H1 (cell line): ENCODE data around the gene PLEKHA5. TPM values are rescaled to one million over a fixed set of nuclear protein-coding genes. Genes with fewer than 3 reads are reported as not detected.

Source experiments
- CTCF ChIA-PET: fragments of 300-600 bp; sonication (Branson Sonifier 250); formaldehyde crosslinking; loops from one replicate; lab custom pipeline; 2021; ENCODE audit not compliant: partially characterized antibody; lab: Charles Lee
- POLR2A ChIA-PET: fragments of 300-600 bp; sonication (Branson Sonifier 250); formaldehyde crosslinking; loops from one replicate; lab custom pipeline; 2021; ENCODE audit warnings: inconsistent platforms; ENCODE audit not compliant: partially characterized antibody; lab: Charles Lee
- DNase-seq, 2 experiments: peaks; one replicate each; pipeline versions ENCODE4 v3.0.0 to v3.0.0-alpha.2; 2010 to 2022; ENCODE audit warnings: low spot score in 2 of 2, low read depth in 1 of 2, mixed read lengths in 1 of 2
- FAIRE-seq: peaks from 2 replicates; lab custom pipeline; 2011; peaks lifted over from hg19 to GRCh38; lab: Jason Lieb, UNC
- H2AFZ ChIP-seq: 2 replicates; pipeline ENCODE4 v1.8.1; 2012; ENCODE audit warnings: low read length, inconsistent platforms
- H2AK5ac ChIP-seq: 2 replicates; pipeline ENCODE4 v1.6.1; 2013; ENCODE audit warnings: low read depth, low read length
- H2BK120ac ChIP-seq: replicated peaks from 2 replicates; pipeline ENCODE3; 2013; ENCODE audit warnings: low read depth, low read length, inconsistent platforms
- H2BK12ac ChIP-seq: 2 replicates; pipeline ENCODE4 v1.6.1; 2013; ENCODE audit warnings: low read depth, low read length
- H2BK15ac ChIP-seq: 2 replicates; pipeline ENCODE4 v1.6.1; 2013; ENCODE audit warnings: low read length
- H2BK20ac ChIP-seq: 2 replicates; pipeline ENCODE4 v1.6.1; 2013; ENCODE audit warnings: low read length
- H2BK5ac ChIP-seq: 2 replicates; pipeline ENCODE4 v1.6.1; 2013; ENCODE audit warnings: low read depth, low read length
- H3K14ac ChIP-seq: 2 replicates; pipeline ENCODE4 v1.6.1; 2013; ENCODE audit warnings: inconsistent platforms; ENCODE audit not compliant: insufficient read length
- H3K18ac ChIP-seq: 2 replicates; pipeline ENCODE4 v1.6.1; 2013; ENCODE audit warnings: low read length; ENCODE audit errors: extremely low read depth
- H3K23ac ChIP-seq: 2 replicates; pipeline ENCODE4 v1.6.1; 2013; ENCODE audit warnings: inconsistent platforms; ENCODE audit not compliant: insufficient read length
- H3K23me2 ChIP-seq: 2 replicates; pipeline ENCODE4 v1.6.1; 2013; ENCODE audit warnings: low read depth, low read length
- H3K27ac ChIP-seq: 2 replicates; pipeline ENCODE4 v1.6.1; 2011; ENCODE audit warnings: low read depth, low read length, inconsistent platforms
- H3K27me3 ChIP-seq, 4 experiments: replicated peaks in 1 of 4; 1 replicate in 1 of 4; 2 replicates in 3 of 4; pipeline versions ENCODE4 v1.6.1 to v1.8.1; 2011 to 2013; ENCODE audit warnings: low read length in 3 of 4, mild to moderate bottlenecking in 3 of 4, inconsistent platforms in 2 of 4, mixed read lengths in 2 of 4, moderate library complexity in 1 of 4; ENCODE audit not compliant: control insufficient read depth in 3 of 4, insufficient read depth in 3 of 4; ENCODE audit errors: extremely low read depth in 1 of 4
- H3K36me3 ChIP-seq, 4 experiments: 2 replicates each; pipeline versions ENCODE4 v1.6.1 to v1.8.1; 2011 to 2013; ENCODE audit warnings: mild to moderate bottlenecking in 4 of 4, low read length in 3 of 4, moderate library complexity in 2 of 4, control low read depth in 1 of 4, inconsistent platforms in 1 of 4; ENCODE audit not compliant: insufficient read depth in 4 of 4, control insufficient read depth in 2 of 4
- H3K4ac ChIP-seq: replicated peaks from 2 replicates; pipeline ENCODE3; 2013; ENCODE audit warnings: low read length, low read depth, mixed read lengths, inconsistent platforms; ENCODE audit not compliant: insufficient read length
- H3K4me1 ChIP-seq, 4 experiments: replicated peaks in 1 of 4; 1 replicate in 1 of 4; 2 replicates in 3 of 4; pipeline versions ENCODE4 v1.6.1 to v1.8.1; 2011 to 2013; ENCODE audit warnings: low read length in 3 of 4, inconsistent platforms in 2 of 4, mixed read lengths in 1 of 4; ENCODE audit not compliant: insufficient read depth in 4 of 4, control insufficient read depth in 3 of 4
- H3K4me2 ChIP-seq, 2 experiments: 2 replicates each; pipeline versions ENCODE4 v1.6.1 to v1.8.1; 2011 to 2013; ENCODE audit warnings: low read depth in 2 of 2, low read length in 2 of 2, control low read depth in 1 of 2, inconsistent platforms in 1 of 2, mild to moderate bottlenecking in 1 of 2; ENCODE audit not compliant: insufficient read depth in 1 of 2
- H3K4me3 ChIP-seq, 4 experiments: fragments of 200-600, 300-600 bp in 1 of 4; sonication (generic), shearing (Covaris generic), sonication (Bioruptor Twin) in 1 of 4; 2 replicates each; pipeline versions ENCODE4 v1.5.1 to v1.8.1; 2011 to 2016; ENCODE audit warnings: low read length in 4 of 4, low read depth in 3 of 4, control low read depth in 2 of 4, inconsistent platforms in 2 of 4, mild to moderate bottlenecking in 2 of 4, mixed read lengths in 1 of 4, moderate library complexity in 1 of 4; ENCODE audit not compliant: insufficient read depth in 2 of 4; ENCODE audit errors: extremely low read depth in 1 of 4
- H3K56ac ChIP-seq: replicated peaks from 2 replicates; pipeline ENCODE3; 2013; ENCODE audit warnings: low read depth, mild to moderate bottlenecking, mixed read lengths, low read length, inconsistent platforms; ENCODE audit not compliant: insufficient read length
- H3K79me1 ChIP-seq: 2 replicates; pipeline ENCODE4 v1.6.1; 2013; ENCODE audit warnings: low read depth, low read length, control low read depth
- H3K79me2 ChIP-seq, 2 experiments: 2 replicates each; pipeline versions ENCODE4 v1.6.1 to v1.8.1; 2012 to 2013; ENCODE audit warnings: low read length in 2 of 2, mild to moderate bottlenecking in 2 of 2, inconsistent platforms in 1 of 2; ENCODE audit not compliant: insufficient read depth in 2 of 2, control insufficient read depth in 1 of 2
- H3K9ac ChIP-seq, 4 experiments: replicated peaks in 1 of 4; 1 replicate in 1 of 4; 2 replicates in 3 of 4; pipeline versions ENCODE4 v1.6.1 to v1.8.1; 2011 to 2013; ENCODE audit warnings: low read depth in 3 of 4, low read length in 3 of 4, control low read depth in 2 of 4, mild to moderate bottlenecking in 2 of 4, moderate library complexity in 2 of 4, inconsistent platforms in 1 of 4; ENCODE audit errors: extremely low read depth in 1 of 4
- H3K9me3 ChIP-seq, 2 experiments: 2 replicates each; pipeline versions ENCODE4 v1.6.1 to v1.8.1; 2012 to 2013; ENCODE audit warnings: mild to moderate bottlenecking in 2 of 2, moderate library complexity in 2 of 2, control low read depth in 1 of 2, inconsistent platforms in 1 of 2, low read depth in 1 of 2, low read length in 1 of 2, mixed read lengths in 1 of 2; ENCODE audit not compliant: insufficient read depth in 2 of 2
- H4K20me1 ChIP-seq, 2 experiments: replicated peaks in 1 of 2; 2 replicates each; pipeline versions ENCODE3 to v1.8.1; 2011 to 2013; ENCODE audit warnings: inconsistent platforms in 2 of 2, low read length in 2 of 2, mild to moderate bottlenecking in 1 of 2; ENCODE audit not compliant: insufficient read depth in 2 of 2, control insufficient read depth in 1 of 2
- H4K5ac ChIP-seq: 2 replicates; pipeline ENCODE4 v1.6.1; 2013; ENCODE audit warnings: low read length, low read depth, mixed read lengths, inconsistent platforms; ENCODE audit not compliant: insufficient read length
- H4K8ac ChIP-seq: 2 replicates; pipeline ENCODE4 v1.8.0; 2013; ENCODE audit warnings: mild to moderate bottlenecking, moderate library complexity, low read length, inconsistent platforms; ENCODE audit not compliant: insufficient read depth; ENCODE audit errors: extremely low read depth
- H4K91ac ChIP-seq: replicated peaks from 2 replicates; pipeline ENCODE3; 2013; ENCODE audit warnings: low read length, mixed read lengths, inconsistent platforms; ENCODE audit not compliant: insufficient read length
- ASH2L ChIP-seq: fragments of 200-600, 300-600 bp; sonication (generic); IDR thresholded peaks from one replicate; pipeline ENCODE4 v1.7.1; 2017; ENCODE audit warnings: low read length
- CEBPB ChIP-seq: IDR thresholded peaks from 2 replicates; pipeline ENCODE4 v1.6.1; 2012; ENCODE audit warnings: low read depth, low read length
- CHD2 ChIP-seq: IDR thresholded peaks from 2 replicates; pipeline ENCODE4 v1.6.1; 2012; ENCODE audit warnings: low read length, improper control_type of control experiment
- MAFK ChIP-seq: IDR thresholded peaks from 2 replicates; pipeline ENCODE4 v1.6.1; 2012; ENCODE audit warnings: low read depth, mild to moderate bottlenecking, improper control_type of control experiment, low read length
- RAD21 ChIP-seq, 2 experiments: IDR thresholded peaks in 1 of 2; conservative IDR thresholded peaks in 1 of 2; 2 replicates each; pipeline ENCODE4 v1.6.1; 2011; ENCODE audit warnings: low read depth in 2 of 2, low read length in 2 of 2, improper control_type of control experiment in 1 of 2, inconsistent platforms in 1 of 2, mild to moderate bottlenecking in 1 of 2, moderate library complexity in 1 of 2
- SIN3A ChIP-seq, 2 experiments: IDR thresholded peaks in 1 of 2; conservative IDR thresholded peaks in 1 of 2; 2 replicates each; pipeline ENCODE4 v1.6.1; 2011 to 2012; ENCODE audit warnings: low read length in 2 of 2, improper control_type of control experiment in 1 of 2, low read depth in 1 of 2, mild to moderate bottlenecking in 1 of 2
- SIX5 ChIP-seq: IDR thresholded peaks from 2 replicates; pipeline ENCODE4 v1.6.1; 2011; ENCODE audit warnings: mild to moderate bottlenecking, low read depth, low read length
- WGBS, 2 experiments: shearing (Covaris generic) in 1 of 2; methylation state at CpG; one replicate each; pipeline versions ENCODE4 v1.1.6 to v1.1.7; 2013 to 2015; ENCODE audit warnings: low lambda C conversion rate in 2 of 2, mixed read lengths in 2 of 2, inconsistent platforms in 1 of 2, low coverage in 1 of 2, missing lambda C conversion rate in 1 of 2; ENCODE audit not compliant: insufficient replicate concordance in 2 of 2, insufficient coverage in 1 of 2, insufficient read length in 1 of 2; ENCODE audit errors: extremely low coverage in 1 of 2, missing lambda C conversion rate in 1 of 2; 5-methylcytosine and 5-hydroxymethylcytosine counted together
- polyA plus RNA-seq, 7 experiments: library from polyadenylated mRNA; depleted of rRNA in 3 of 7; stranded (reverse) in 5 of 7; unstranded in 2 of 7; fragments of >200 nt in 5 of 7; fragments of 200-250 nt in 2 of 7; gene quantifications; 1 replicate in 5 of 7; 2 replicates in 1 of 7; 4 replicates in 1 of 7; pipeline versions ENCODE4 v1.2.1 to v1.2.3, GENCODE V29; 2011 to 2013; ENCODE audit warnings: missing spikeins in 2 of 7, mixed read lengths in 2 of 7
- total RNA-seq: library from RNA; stranded (reverse); fragmentation: NEBNext Ultra II Directional; extraction: Animal tissue kit (Norgen Biotek cat#: 25700); gene quantifications from 2 replicates; pipeline ENCODE4 v1.2.1, GENCODE V29; 2021

PLEKHA5 gene
- total and polyA plus RNA-seq, 2 of the 8 experiments (the other 6 are each of a cell fraction or from before 2014, with no cell fraction given) = 17.2 to 66.1 TPM

DNA sequence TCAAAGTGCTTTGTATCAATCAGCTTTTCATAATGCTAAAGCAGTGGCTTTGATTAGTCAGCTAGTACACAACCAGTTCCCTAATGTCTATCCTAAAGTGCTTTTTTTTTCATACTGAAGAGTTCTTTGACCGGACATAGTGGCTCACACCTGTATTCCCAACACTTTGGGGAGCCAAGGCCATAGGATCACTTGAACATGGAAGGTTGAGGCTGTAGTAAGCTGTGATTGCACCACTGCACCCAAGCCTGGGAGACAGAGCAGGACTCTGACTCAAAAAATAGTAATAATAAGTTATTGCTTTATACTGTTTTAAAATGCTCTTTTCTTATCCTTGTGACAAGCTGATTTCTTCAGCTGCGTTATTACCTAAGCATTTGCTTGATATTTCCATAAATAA lies 155.1 kb downstream of the PLEKHA5 start:
- H2BK120ac ChIP-seq = no peak overlapping the region
- no peak overlapping the region for H3K4ac ChIP-seq
- no peak for FAIRE-seq
- H4K8ac ChIP-seq = no peak overlapping the region
- peaks cover 0 to 48% (median 15%) of the 10 kb centered on the region in 4 experiments; a peak in 5 of 8 replicates for H3K36me3 ChIP-seq
- no peak overlapping the region for H3K23ac ChIP-seq
- no peak overlapping the region for H2BK15ac ChIP-seq
- H3K27ac ChIP-seq = no peak overlapping the region
- H3K9me3 ChIP-seq = no peaks in the 10 kb centered on the region
- H3K56ac ChIP-seq = no peak overlapping the region
- no peak overlapping the region for H3K4me3 ChIP-seq
- H2AK5ac ChIP-seq = no peak overlapping the region
- H4K5ac ChIP-seq = no peak overlapping the region
- TF ChIP-seq CEBPB = no peak
- TF ChIP-seq CHD2 = no peak
- no peak for TF ChIP-seq SIN3A (conservative IDR thresholded peaks at IDR 0.05 in 1 of 2, IDR thresholded peaks at IDR 0.05 in 1 of 2; ENCODE audit: low read depth in 1 of 2, low read length in 2 of 2)
- no peak for TF ChIP-seq RAD21 (IDR thresholded peaks at IDR 0.05 in 1 of 2, conservative IDR thresholded peaks at IDR 0.05 in 1 of 2; ENCODE audit: low read depth in 2 of 2, low read length in 2 of 2)
- TF ChIP-seq SIX5 = no peak
- no peak for TF ChIP-seq ASH2L
- no peak for TF ChIP-seq MAFK
- H3K14ac ChIP-seq = no peak overlapping the region
- no peak for DNase-seq
- no peaks in the 10 kb centered on the region for H3K4me1 ChIP-seq
- no peaks in the 10 kb centered on the region for H3K79me2 ChIP-seq
- no peak overlapping the region for H2BK5ac ChIP-seq
- ChIA-PET POLR2A (no interaction called here), CTCF (interaction anchor here (1.3 kb wide), 1 partner anchor 99 kb away, joined by 4 read pairs; no protein-coding TSS in a partner anchor)
- no peaks in the 10 kb centered on the region for H3K23me2 ChIP-seq
- no peak overlapping the region for H2BK20ac ChIP-seq
- WGBS, 2 experiments = 87% methylated on average over 2 of the region's 2 CpGs; no CpG with 5 or more reads in 1 of the 2 experiments
- no peak overlapping the region for H2AFZ ChIP-seq
- no peaks in the 10 kb centered on the region for H3K27me3 ChIP-seq
- H3K4me2 ChIP-seq = no peak overlapping the region
- H3K79me1 ChIP-seq = no peaks in the 10 kb centered on the region; the same call in 1 of the 2 replicates
- H3K9ac ChIP-seq = no peak overlapping the region
- no peaks in the 10 kb centered on the region for H4K20me1 ChIP-seq
- H2BK12ac ChIP-seq = no peak overlapping the region
- no peak overlapping the region for H3K18ac ChIP-seq
- H4K91ac ChIP-seq = no peak overlapping the region
